K562 (cell line): Measurements from ENCODE around the gene TNFAIP3.

Experiments used
- ATF1 ChIP-seq, 2 experiments: fragments of 450-650 bp in 1 of 2; IDR thresholded peaks; 2 replicates each; pipeline ENCODE4 v1.6.1; 2016; ENCODE audit warnings: missing compliant biosample characterization in 1 of 2, missing genetic modification characterization in 1 of 2
- CHCHD3 ChIP-seq: fragments of 250-450 bp; sonication (Bioruptor Pico); IDR thresholded peaks from 2 replicates; pipeline ENCODE4 v2.1.2; 2022; ENCODE audit warnings: mild to moderate bottlenecking
- HDGF ChIP-seq: fragments of 450-650 bp; IDR thresholded peaks from 2 replicates; pipeline ENCODE4 v1.6.1; 2016
- POLR2A ChIP-seq: fragments of 450-650 bp; conservative IDR thresholded peaks from 2 replicates; pipeline ENCODE4 v1.6.1; 2016
- RNF2 ChIP-seq: sonication (generic); IDR thresholded peaks from 2 replicates; pipeline ENCODE4 v1.6.1; 2016
- SLC30A9 ChIP-seq: fragments of 250-450 bp; sonication (Bioruptor Pico); IDR thresholded peaks from 2 replicates; pipeline ENCODE4 v1.8.0; 2022; ENCODE audit warnings: mild to moderate bottlenecking, moderate library complexity
- TAF1 ChIP-seq: IDR thresholded peaks from 2 replicates; pipeline ENCODE4 v1.6.1; 2011; ENCODE audit warnings: mild to moderate bottlenecking, low read length, moderate library complexity; ENCODE audit not compliant: insufficient read depth, control insufficient read depth, severe bottlenecking; ENCODE audit errors: extremely low read depth
- UBTF ChIP-seq, 2 experiments: IDR thresholded peaks; 2 replicates each; pipeline ENCODE4 v1.6.1; 2012; ENCODE audit warnings: improper control_type of control experiment in 2 of 2, low read depth in 2 of 2, low read length in 2 of 2, borderline replicate concordance in 1 of 2
- ZBTB26 ChIP-seq: fragments of 450-650 bp; formaldehyde crosslinking; IDR thresholded peaks from 2 replicates; pipeline ENCODE4 v1.4.0; 2022; ENCODE audit warnings: missing genetic modification characterization
- ZBTB49 ChIP-seq: sonication (generic); formaldehyde crosslinking; IDR thresholded peaks from 2 replicates; pipeline ENCODE4 v1.8.0; 2022; ENCODE audit warnings: missing genetic modification reagents, mild to moderate bottlenecking, borderline replicate concordance
- ZFP30 ChIP-seq: fragments of 250-450 bp; sonication (Bioruptor Pico); IDR thresholded peaks from 2 replicates; pipeline ENCODE4 v1.8.0; 2022; ENCODE audit warnings: moderate library complexity, mild to moderate bottlenecking, inconsistent platforms, borderline replicate concordance
- ZNF639 ChIP-seq, 2 experiments: fragments of 200-800 bp in 1 of 2; sonication (Bioruptor generic) in 1 of 2; sonication (generic) in 1 of 2; formaldehyde crosslinking in 1 of 2; IDR thresholded peaks in 1 of 2; conservative IDR thresholded peaks in 1 of 2; 2 replicates each; pipeline versions ENCODE4 v1.5.0 to v1.6.1; 2016 to 2020; ENCODE audit warnings: missing compliant biosample characterization in 1 of 2, missing genetic modification characterization in 1 of 2, missing genetic modification reagents in 1 of 2
- ZNF699 ChIP-seq: fragments of 250-450 bp; sonication (Bioruptor Pico); IDR thresholded peaks from 2 replicates; pipeline ENCODE4 v1.8.0; 2021; ENCODE audit warnings: mild to moderate bottlenecking, moderate library complexity; ENCODE audit not compliant: insufficient replicate concordance
- ZNF740 ChIP-seq, 3 experiments: fragments of 200-800 bp in 1 of 3; sonication (Bioruptor generic) in 1 of 3; sonication (generic) in 1 of 3; formaldehyde crosslinking in 1 of 3; IDR thresholded peaks; 2 replicates each; pipeline versions ENCODE4 v1.6.1 to v1.8.0; 2016 to 2022; ENCODE audit warnings: mild to moderate bottlenecking in 2 of 3, missing compliant biosample characterization in 2 of 3, missing genetic modification characterization in 2 of 3, missing genetic modification reagents in 1 of 3

GRCh38 chr6:137856138-137856898 is 10.7 kb upstream of the TNFAIP3 start:
- TF ChIP-seq ATF1 (CRISPR knock-in tag; IDR thresholded peaks at IDR 0.05) (no peak), ATF1 (tag; IDR thresholded peaks at IDR 0.05) (no peak), POLR2A (no peak), ZNF699 (CRISPR knock-in tag) (no peak), ZBTB26 (CRISPR knock-in tag) (no peak), UBTF (IDR thresholded peaks at IDR 0.05; ENCODE audit: borderline replicate concordance in 1 of 2, low read depth in 2 of 2, low read length in 2 of 2) (no peak), RNF2 (no peak), ZNF639 (CRISPR knock-in tag; conservative IDR thresholded peaks at IDR 0.05 in 1 of 2, IDR thresholded peaks at IDR 0.05 in 1 of 2) (no peak), TAF1 (no peak), CHCHD3 (CRISPR knock-in tag) (no peak), ZFP30 (CRISPR knock-in tag) (no peak), SLC30A9 (no peak), HDGF (no peak), ZNF740 (CRISPR knock-in tag; IDR thresholded peaks at IDR 0.05) (no peak), ZNF740 (tag; IDR thresholded peaks at IDR 0.05) (no peak), ZBTB49 (no peak)
